A673 (cell line): ENCODE results near the gene CROCC2. TPM values are rescaled to one million over a fixed set of nuclear protein-coding genes. Genes with fewer than 3 reads are reported as not detected.

Experiments
- BruUV-seq: library from RNA; stranded (reverse); fragments of 400-500 nt; replicated peaks from 2 replicates; lab custom pipeline; 2021; lab: Mats Ljungman, UMichigan
- CTCF ChIA-PET: fragments of 300-600 bp; sonication (Branson Sonifier 250); formaldehyde crosslinking; loops from one replicate; lab custom pipeline; 2022; ENCODE audit warnings: antibody characterized with exemption; lab: Charles Lee
- POLR2A ChIA-PET: fragments of 300-600 bp; sonication (Branson Sonifier 250); formaldehyde crosslinking; loops from one replicate; lab custom pipeline; 2022; ENCODE audit warnings: antibody characterized with exemption; ENCODE audit not compliant: low non-redundant PET; lab: Charles Lee
- DNase-seq: peaks from one replicate; pipeline ENCODE4 v3.0.0-alpha.2; 2015; ENCODE audit warnings: low spot score
- H3K27ac ChIP-seq: fragments of 200-600 bp; sonication (generic); 2 replicates; pipeline ENCODE4 v1.5.1; 2016; ENCODE audit warnings: mixed run types, low read depth, mild to moderate bottlenecking, mixed read lengths, antibody characterized with exemption, low read length; ENCODE audit not compliant: poor library complexity, severe bottlenecking
- H3K27me3 ChIP-seq: fragments of 200-600 bp; sonication (generic); replicated peaks from 2 replicates; pipeline ENCODE4 v1.6.1; 2017; ENCODE audit warnings: mixed run types, low read depth, mild to moderate bottlenecking, mixed read lengths, antibody characterized with exemption, low read length; ENCODE audit not compliant: insufficient read depth, poor library complexity
- H3K36me3 ChIP-seq: fragments of 200-600 bp; sonication (generic); 2 replicates; pipeline ENCODE4 v1.6.1; 2016; ENCODE audit warnings: mixed run types, mild to moderate bottlenecking, mixed read lengths, antibody characterized with exemption, low read length; ENCODE audit not compliant: insufficient read depth, poor library complexity, severe bottlenecking
- H3K4me1 ChIP-seq: fragments of 200-600 bp; sonication (generic); 2 replicates; pipeline ENCODE4 v1.6.1; 2017; ENCODE audit warnings: mixed run types, mild to moderate bottlenecking, mixed read lengths, antibody characterized with exemption, low read length; ENCODE audit not compliant: insufficient read depth, poor library complexity, severe bottlenecking
- H3K4me3 ChIP-seq: fragments of 200-600 bp; sonication (generic); 2 replicates; pipeline ENCODE4 v1.5.1; 2016; ENCODE audit warnings: low read depth, mixed run types, mild to moderate bottlenecking, mixed read lengths, low read length; ENCODE audit not compliant: poor library complexity, severe bottlenecking
- H3K9me3 ChIP-seq: fragments of 200-600 bp; sonication (generic); 2 replicates; pipeline ENCODE4 v1.6.1; 2016; ENCODE audit warnings: mixed run types, low read depth, mild to moderate bottlenecking, mixed read lengths, antibody characterized with exemption, low read length; ENCODE audit not compliant: poor library complexity, severe bottlenecking
- EZH2 ChIP-seq: fragments of 200-600 bp; sonication (generic); IDR thresholded peaks from 2 replicates; pipeline ENCODE4 v1.6.1; 2017; ENCODE audit warnings: borderline replicate concordance, low read depth, mild to moderate bottlenecking, mixed read lengths, antibody characterized with exemption, low read length; ENCODE audit not compliant: poor library complexity, severe bottlenecking
- intact Hi-C: fragments of 100-400 bp; cut with micrococcal nuclease; formaldehyde crosslinking; loops from one replicate; pipeline ENCODE4 v1.10.0; 2022; ENCODE audit not compliant: unreplicated experiment
- total RNA-seq: library from RNA; stranded (reverse); gene quantifications from 2 replicates; pipeline ENCODE4 v1.2.3, GENCODE V29; 2021
- TF ChIP-seq, protein P1 (sequence below): fragments of 300-800, 200-600 bp; sonication (generic); conservative IDR thresholded peaks from 2 replicates; pipeline ENCODE4 v1.5.1; 2017; ENCODE audit warnings: low read depth, mild to moderate bottlenecking, antibody characterized with exemption, low read length, moderate library complexity, mixed read lengths

CROCC2 gene
- total RNA-seq, 1 experiment from 2014 or later: not detected

- no peaks in the 10 kb centered on the region for H3K27me3 ChIP-seq
- no peak for DNase-seq
- no peak overlapping the region for H3K27ac ChIP-seq
- H3K4me3 ChIP-seq: no peak overlapping the region
- no peaks in the 10 kb centered on the region for H3K36me3 ChIP-seq
- TF ChIP-seq, protein P1, sequence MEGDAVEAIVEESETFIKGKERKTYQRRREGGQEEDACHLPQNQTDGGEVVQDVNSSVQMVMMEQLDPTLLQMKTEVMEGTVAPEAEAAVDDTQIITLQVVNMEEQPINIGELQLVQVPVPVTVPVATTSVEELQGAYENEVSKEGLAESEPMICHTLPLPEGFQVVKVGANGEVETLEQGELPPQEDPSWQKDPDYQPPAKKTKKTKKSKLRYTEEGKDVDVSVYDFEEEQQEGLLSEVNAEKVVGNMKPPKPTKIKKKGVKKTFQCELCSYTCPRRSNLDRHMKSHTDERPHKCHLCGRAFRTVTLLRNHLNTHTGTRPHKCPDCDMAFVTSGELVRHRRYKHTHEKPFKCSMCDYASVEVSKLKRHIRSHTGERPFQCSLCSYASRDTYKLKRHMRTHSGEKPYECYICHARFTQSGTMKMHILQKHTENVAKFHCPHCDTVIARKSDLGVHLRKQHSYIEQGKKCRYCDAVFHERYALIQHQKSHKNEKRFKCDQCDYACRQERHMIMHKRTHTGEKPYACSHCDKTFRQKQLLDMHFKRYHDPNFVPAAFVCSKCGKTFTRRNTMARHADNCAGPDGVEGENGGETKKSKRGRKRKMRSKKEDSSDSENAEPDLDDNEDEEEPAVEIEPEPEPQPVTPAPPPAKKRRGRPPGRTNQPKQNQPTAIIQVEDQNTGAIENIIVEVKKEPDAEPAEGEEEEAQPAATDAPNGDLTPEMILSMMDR: no peak
- TF ChIP-seq EZH2: no peak
- H3K4me1 ChIP-seq: peaks cover 7% of the 10 kb centered on the region
- BruUV-seq: no TSS peak
- CTCF ChIA-PET: no interaction called here
- intact Hi-C loops: no loop called here
- POLR2A ChIA-PET: no interaction called here
- no peaks in the 10 kb centered on the region for H3K9me3 ChIP-seq
Measured at GRCh38 chr2:240954436-240955305, 48.5 kb downstream of the CROCC2 start.

- TF ChIP-seq, protein P1: no peak
- no peak for TF ChIP-seq EZH2
Measured at GRCh38 chr2:240955306-240956170, 49.4 kb downstream of the CROCC2 start.

GRCh38 chr2:240956171-240956934, 50.2 kb downstream of the CROCC2 start:
- intact Hi-C loops: no loop called here
- ChIA-PET POLR2A (no interaction called here), CTCF (no interaction called here)
- no TSS peak for BruUV-seq
- H3K27ac ChIP-seq: no peak overlapping the region
- no peak for DNase-seq
- no peaks in the 10 kb centered on the region for H3K27me3 ChIP-seq
- peaks cover 15% of the 10 kb centered on the region for H3K4me1 ChIP-seq
- H3K36me3 ChIP-seq: no peaks in the 10 kb centered on the region
- TF ChIP-seq EZH2: no peak
- TF ChIP-seq, protein P1: no peak
- no peak overlapping the region for H3K4me3 ChIP-seq
- H3K9me3 ChIP-seq: no peaks in the 10 kb centered on the region

More at GRCh38 chr2:240955306-240956170, 49.4 kb downstream of the CROCC2 start:
- no peak overlapping the region for H3K27ac ChIP-seq
- CTCF ChIA-PET: no interaction called here
- H3K27me3 ChIP-seq: no peaks in the 10 kb centered on the region
- peaks cover 7% of the 10 kb centered on the region for H3K4me1 ChIP-seq
- BruUV-seq: no TSS peak
- no peaks in the 10 kb centered on the region for H3K36me3 ChIP-seq
- no peaks in the 10 kb centered on the region for H3K9me3 ChIP-seq
- POLR2A ChIA-PET: no interaction called here
- no peak overlapping the region for H3K4me3 ChIP-seq
- intact Hi-C loops: no loop called here
- no peak for DNase-seq
